NCI-H1105 (cell line): ENCODE data around the gene DIP2B.
"Not testable (repeated sequence)": the region's sequence is repeated elsewhere in the genome, so short reads cannot be mapped to it uniquely, and the experiment has no call there.

Experiments
- DNase-seq: peaks from one replicate; lab custom pipeline; 2025; lab: John Stamatoyannopoulos, UW

Gene DIP2B

GRCh38 chr12:50520416-50521207 lies 15.8 kb downstream of the DIP2B start:
- no peak for DNase-seq

- DNase-seq, result not testable (repeated sequence)
These were observed 17.0 kb downstream of the DIP2B start for GRCh38 chr12:50521781-50522180.

GRCh38 chr12:50523772-50524171 lies 19.0 kb downstream of the DIP2B start:
- no peak for DNase-seq

GRCh38 chr12:50524621-50525020 lies 19.8 kb downstream of the DIP2B start:
- DNase-seq, result no peak

- DNase-seq, result no peak
These were observed 20.6 kb downstream of the DIP2B start for GRCh38 chr12:50525422-50525821.

- DNase-seq, result no peak
These were observed 22.6 kb downstream of the DIP2B start for GRCh38 chr12:50527359-50527726.

- no peak for DNase-seq
These were observed 24.0 kb downstream of the DIP2B start for GRCh38 chr12:50528800-50529199.

GRCh38 chr12:50529345-50529744 lies 24.6 kb downstream of the DIP2B start:
- DNase-seq, result no peak

- no peak for DNase-seq
These were observed 25.7 kb downstream of the DIP2B start for GRCh38 chr12:50530532-50530931.

- DNase-seq, result no peak
These were observed 28.4 kb downstream of the DIP2B start for GRCh38 chr12:50533203-50533584.

- no peak for DNase-seq
These were observed 29.2 kb downstream of the DIP2B start for GRCh38 chr12:50533971-50534370.

- DNase-seq, result peak; percentile 11
These were observed 32.2 kb downstream of the DIP2B start for GRCh38 chr12:50536831-50537537.

GRCh38 chr12:50537538-50537919 lies 32.7 kb downstream of the DIP2B start:
- DNase-seq, result no peak

- DNase-seq, result no peak
These were observed 33.4 kb downstream of the DIP2B start for GRCh38 chr12:50538182-50538581.

- no peak for DNase-seq
These were observed 36.4 kb downstream of the DIP2B start for GRCh38 chr12:50541139-50541538.

GRCh38 chr12:50542448-50542847 lies 37.7 kb downstream of the DIP2B start:
- no peak for DNase-seq

GRCh38 chr12:50543188-50543587 lies 38.4 kb downstream of the DIP2B start:
- DNase-seq, result not testable (repeated sequence)

GRCh38 chr12:50545213-50545612 lies 40.4 kb downstream of the DIP2B start:
- DNase-seq, result no peak

GRCh38 chr12:50545786-50546185 lies 41.0 kb downstream of the DIP2B start:
- DNase-seq, result no peak

- no peak for DNase-seq
These were observed 41.9 kb downstream of the DIP2B start for GRCh38 chr12:50546441-50547318.

- no peak for DNase-seq
These were observed 43.0 kb downstream of the DIP2B start for GRCh38 chr12:50547742-50548141.

GRCh38 chr12:50549885-50550284 lies 45.1 kb downstream of the DIP2B start:
- DNase-seq, result no peak
